Colon (tissue), 2 donors: Measurements from ENCODE around the gene VWA3B.
"Not testable (repeated sequence)": the region's sequence is repeated elsewhere in the genome, so short reads cannot be mapped to it uniquely, and the experiment has no call there.

Source experiments
- FAIRE-seq: peaks from 2 replicates; lab custom pipeline; 2012; peaks lifted over from hg19 to GRCh38; lab: Jason Lieb, UNC
- donor health status: control.
- donor health status: control.

Gene VWA3B

DNA sequence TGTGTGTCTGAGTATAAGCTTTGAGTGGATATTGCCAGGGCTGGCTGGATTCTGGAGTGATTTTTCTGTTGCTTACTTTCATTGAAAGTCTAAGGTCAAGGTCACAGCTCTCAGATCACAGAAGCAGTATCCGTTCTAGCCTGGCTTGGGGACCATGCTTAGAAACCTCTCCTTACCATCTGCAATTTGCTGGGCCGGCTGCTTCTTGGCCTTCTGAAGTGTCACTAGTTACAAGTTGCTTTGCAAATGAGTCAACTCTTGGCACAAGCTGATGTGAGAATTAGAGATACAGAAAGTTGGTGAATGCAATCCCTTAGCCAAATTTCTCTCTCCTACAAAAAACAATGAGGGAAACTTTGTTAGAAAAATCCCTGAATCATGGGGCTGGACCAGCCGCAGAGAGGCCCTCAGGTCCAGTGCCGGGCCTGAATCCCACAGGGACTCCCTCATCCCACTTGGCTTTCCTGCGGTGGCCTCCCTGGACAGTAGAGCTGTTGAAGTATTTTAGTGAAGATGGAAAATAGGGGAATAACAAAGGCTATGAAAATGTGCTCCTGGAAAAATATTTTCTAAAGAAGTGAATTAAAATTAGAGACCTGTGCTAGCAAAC lies 166.6 kb downstream of the VWA3B start:
- no peak for FAIRE-seq

DNA sequence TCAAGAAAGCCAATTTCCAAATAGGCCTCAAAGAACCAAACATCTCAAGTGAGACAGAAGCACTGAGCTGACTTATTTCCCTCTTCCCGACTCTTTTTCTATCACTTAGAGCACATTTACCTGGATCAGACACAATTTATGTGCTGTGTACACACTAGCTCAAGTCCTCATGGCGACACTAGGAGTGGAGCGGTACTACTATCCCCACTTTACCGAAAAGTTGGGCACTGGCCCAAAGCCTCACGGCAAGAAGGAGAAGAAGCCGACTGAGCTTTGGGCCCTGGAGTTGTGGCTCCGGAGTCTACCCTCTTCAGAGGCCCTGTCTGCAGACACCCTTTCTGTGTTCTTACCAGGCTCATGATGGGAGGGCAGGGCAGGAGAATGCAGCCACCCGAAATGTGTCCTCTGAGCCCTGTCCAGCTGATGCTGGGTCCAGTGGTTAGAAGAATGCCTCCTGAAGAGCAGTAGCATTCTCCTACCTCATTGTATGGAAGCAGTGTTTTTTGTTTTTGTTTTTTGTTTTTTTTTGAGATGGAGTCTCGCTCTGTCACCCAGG lies 167.6 kb downstream of the VWA3B start:
- FAIRE-seq: no peak

DNA sequence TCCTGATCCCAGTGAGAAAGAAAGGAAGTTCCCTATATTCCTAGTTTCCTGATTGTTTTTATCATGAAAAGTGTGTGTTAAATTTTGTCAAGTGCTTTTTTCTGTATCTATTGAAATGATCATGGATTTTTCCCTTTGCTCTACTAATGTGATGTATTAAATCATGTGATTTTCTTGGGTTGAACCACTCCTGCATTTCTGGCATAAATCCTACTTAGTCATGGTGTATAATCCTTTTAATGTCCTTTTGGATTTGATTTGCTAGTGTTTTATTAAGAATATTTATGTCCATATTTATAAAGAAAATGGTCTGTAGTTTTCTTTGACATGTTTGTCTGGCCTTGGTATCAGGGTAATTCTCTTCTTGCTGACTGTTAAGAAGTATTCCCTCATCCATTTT lies 171.9 kb downstream of the VWA3B start:
- FAIRE-seq: no peak

DNA sequence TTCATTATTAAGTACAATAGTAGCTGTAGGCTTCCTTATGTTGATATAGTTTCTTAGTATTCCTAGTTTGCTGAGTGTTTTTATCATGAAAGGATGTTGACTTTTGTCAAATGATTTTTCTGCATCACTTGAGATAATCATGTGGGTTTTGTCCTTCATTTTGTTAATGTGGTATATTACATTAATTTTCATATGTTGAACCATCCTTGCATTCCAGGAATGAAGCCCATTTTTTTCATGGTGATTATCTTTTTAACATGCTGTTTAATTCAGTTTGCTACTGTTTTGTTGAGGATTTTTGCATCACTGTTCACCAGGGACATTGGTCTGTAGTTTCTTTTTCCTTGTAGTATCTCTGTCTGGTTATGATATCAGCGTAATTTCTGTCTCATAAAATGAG lies 176.4 kb downstream of the VWA3B start:
- no peak for FAIRE-seq

DNA sequence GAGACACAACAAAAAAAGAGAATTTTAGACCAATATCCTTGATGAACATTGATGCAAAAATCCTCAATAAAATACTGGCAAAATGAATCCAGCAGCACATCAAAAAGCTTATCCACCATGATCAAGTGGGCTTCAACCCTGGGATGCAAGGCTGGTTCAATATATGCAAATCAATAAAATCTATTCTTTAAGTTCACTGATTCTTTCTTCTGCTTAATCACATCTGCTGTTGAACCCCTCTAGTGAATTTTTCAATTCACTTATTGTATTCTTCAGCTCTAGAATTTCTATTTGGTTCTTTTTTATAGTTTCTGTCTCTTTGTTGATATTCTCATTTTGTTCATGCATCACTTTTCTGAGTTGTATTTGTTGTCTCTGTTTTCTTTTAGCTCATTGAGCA lies 181.3 kb downstream of the VWA3B start:
- FAIRE-seq: not testable (repeated sequence)

DNA sequence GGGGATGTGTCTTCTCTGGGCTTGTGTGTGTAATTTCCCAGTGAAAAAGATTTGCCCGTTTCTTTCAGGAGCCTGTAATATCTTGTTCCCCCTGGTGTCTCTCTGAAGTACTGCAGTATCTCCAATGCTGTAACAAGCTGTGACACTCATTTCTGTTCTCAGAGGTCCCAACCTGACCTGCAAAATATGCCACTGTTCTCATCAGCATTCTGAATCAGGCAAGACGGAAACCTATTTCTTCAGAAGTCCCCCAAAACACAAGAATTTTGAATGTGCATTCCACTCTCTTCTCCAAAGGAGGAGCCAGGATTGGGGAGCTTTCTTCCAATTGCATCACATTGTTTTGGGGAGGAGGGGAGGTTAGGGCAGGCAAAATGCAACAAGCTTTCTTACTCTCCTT lies 182.3 kb downstream of the VWA3B start:
- no peak for FAIRE-seq

DNA sequence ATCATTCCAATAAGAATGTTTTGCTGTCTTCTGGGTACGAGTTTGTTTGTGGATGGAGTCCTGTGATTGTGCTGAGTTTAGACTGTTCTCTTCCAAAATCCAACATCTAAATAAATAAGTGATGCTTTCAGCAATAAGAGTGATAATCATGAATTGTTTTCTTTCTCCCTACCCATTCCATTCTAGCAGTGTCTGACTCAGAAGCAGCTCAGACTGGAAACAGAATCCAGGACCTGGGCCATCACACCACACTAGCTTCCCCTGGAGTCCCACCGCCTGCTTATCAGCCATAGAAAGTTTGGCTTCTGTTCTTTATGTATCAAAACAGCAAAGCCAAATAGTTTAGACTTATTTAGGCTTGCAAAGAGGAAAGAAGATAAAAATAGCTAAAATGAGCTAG lies 182.9 kb downstream of the VWA3B start:
- FAIRE-seq: no peak

DNA sequence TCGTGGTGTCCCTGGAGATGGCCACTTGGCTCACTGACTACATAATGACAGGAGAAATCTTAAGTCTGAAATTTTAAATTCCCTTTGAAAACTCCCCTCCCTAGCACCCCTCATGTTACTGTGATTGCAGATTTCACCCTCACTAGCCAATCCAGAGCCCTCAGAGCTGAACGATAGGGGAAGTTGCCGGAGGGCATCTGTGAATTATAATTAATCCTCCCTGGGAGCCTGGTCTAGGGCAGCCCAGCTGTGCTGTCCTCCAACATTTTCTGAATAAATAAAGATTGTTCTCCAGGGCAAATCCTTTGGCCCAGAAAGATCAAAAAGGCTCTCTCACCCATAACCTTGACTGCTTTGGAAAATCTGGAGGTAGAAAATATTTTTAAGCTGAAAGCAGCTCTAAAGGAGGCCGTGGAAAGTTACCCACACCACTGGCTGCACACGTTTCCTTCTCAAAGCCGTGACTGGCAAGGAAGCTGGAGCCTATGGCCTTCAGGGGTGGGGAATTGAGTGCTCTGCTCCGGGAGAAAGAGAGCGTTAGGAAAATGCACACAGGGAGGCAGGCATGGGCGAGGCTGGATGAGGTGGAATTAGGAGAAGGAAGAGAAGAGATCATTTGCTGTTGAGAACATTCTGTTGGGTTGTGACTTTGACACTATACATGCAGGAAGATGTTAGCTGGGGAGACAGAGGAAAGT lies 190.3 kb downstream of the VWA3B start:
- FAIRE-seq: no peak

DNA sequence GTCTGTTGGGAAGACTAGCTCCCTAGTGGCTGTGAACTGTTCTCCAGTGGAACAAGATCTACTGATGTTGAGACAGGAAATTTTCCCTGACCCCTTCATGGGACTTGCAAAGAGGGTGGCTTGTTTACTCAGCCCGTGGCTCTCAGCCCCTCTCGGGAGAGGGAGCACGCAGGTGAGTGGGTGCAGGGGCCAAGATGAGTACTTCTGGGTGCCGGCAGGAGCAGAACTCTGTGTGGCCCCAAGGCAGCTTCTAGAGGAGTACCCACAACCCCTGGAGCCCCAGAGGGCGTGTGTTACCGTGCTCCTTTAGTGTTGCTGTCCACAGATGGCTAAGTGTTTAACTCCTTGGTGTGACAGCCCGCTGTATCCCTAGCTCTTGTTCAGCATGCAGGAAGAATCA lies 191.1 kb downstream of the VWA3B start:
- FAIRE-seq: no peak

DNA sequence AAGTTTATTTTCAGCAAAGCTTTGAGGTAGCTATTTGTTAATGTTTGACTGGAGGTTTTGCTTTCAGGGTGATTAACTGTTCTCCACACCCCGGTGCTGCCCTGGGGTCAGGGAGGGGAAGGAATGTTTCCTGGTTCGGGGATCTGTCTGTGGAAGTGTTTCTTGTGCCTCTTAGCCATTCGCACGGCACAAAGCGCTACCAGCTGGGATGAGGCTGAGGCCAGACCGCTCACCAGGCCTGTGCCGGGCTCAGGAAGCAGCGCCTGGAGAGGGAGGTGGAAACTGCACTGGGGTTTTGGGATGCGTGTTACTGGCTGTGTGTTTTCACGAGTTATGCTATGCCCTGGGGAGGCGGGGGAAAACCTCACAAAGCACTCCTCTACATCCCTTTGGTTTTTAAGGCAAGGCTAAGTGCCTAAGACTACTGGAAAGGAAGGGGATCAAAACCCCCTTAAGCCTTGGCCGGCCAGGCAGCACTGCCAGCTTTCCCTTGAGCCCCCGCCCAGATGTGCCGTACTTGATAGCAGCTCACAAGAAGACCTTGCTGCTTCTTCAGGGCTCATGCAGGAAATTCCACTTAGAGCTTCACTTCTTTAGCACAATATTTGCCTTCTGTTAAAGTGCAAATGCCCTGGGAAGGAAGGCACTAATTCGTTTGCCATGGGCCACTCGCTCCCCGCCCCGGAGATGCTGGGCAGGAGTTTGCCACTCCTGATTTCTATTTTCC lies 193.6 kb downstream of the VWA3B start:
- FAIRE-seq: no peak

DNA sequence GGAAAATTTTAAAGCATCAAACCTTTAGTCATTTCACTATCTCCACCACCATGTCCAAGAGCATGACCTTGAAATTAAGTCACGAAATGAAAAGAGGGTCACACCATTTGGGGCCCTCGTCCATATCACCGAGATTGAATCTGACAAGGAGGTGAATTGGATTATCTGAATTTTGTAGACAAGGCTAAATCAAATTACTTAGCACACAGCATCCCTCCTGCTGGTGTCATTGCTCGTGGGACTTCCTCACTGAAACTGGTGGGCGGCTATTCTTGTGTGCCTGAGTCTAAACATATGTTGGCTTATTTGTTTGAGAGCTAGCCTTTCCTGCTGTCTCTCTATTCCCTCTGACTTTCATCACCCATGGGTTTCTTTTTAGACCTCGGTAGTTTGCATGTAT lies 194.6 kb downstream of the VWA3B start:
- FAIRE-seq: no peak

DNA sequence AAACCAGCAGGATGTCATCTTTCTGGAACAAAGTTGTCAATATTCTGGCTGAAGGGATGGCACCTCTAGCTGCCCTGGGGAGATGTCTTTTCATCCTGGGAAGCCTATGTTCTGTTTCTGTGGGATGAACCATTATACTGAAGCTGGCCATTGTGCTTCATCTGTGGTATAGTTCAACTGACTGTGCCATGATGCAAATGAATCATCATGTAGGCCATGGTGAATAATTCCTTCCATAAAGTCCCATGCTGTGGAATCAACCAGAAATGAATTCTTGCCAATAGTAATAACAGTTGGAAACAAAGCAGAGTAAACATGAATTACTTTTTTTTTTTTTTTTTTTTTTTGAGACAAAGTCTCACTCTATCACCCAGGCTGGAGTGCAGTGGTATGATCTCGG lies 195.1 kb downstream of the VWA3B start:
- FAIRE-seq: no peak

DNA sequence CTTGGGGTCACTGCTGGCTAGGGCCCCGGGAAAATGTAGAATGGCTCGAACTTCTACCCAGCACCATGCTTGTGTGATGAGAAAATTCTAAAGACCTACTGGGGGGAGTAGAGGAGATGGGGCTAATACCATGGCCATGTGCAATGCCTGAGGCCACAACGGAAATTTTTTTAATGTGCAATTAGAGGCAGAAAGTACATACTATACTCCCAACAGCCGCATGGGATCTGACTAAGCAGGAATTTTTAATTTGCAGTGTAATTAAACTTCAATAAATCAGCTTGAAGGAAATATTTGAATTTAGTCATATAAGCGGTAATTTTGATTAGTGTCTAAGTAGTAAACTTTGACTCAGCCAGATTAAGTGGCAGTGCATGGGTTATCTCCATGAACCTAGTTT lies 206.1 kb downstream of the VWA3B start:
- no peak for FAIRE-seq

DNA sequence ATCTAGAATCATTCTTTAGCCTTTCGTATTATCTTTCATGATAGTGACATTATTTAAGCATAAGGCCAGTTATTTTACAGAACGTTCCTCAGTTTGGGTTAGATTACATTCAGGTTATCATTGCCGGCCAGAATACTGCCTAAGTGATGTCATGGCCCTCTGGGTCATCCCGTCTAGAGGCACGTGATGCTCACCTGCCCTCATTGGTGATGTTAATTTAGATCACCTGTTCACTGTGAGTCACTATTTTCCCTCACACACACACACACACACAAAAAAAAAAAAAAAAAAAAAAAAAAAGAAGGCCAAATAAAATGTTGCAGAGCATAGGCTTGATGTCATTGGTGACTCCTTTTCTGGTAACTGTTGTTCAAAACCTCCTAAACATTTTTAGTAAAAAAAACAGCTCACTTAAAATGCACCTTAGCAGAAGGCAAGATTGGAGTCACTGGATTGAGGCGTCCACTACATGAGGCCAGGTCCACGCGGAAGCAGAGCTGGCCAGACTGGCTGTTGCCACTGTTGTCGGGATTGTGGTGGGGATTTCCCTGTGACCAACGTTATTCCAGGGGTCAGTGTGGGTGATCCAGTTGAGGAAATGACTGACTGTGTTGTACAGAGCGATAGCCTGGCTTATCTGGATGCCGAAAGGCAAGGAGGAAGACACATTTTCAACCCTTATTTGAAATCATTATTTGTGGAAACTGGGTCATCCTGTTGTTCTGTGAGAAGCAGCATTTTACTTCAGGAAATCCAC lies 207.1 kb downstream of the VWA3B start:
- no peak for FAIRE-seq

DNA sequence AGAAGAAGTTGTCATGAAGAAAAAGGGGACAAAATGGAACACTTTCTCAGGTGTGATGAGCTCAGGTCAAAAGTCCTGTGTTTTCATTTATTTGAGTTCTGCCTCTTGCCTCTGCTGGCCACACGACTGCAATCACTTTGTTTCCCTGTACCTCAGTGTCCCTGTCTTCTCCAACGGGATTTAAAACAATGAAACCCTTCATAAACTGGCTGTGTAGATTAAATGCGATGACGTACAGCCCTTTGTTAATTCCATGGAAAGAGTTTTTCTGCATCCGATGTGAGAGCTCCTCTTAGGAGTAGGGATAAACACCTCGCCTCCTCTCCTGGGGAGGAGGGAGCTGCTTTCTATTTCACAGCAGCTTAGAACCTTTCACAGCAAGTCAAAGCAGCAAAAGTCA lies 207.7 kb downstream of the VWA3B start:
- no peak for FAIRE-seq

DNA sequence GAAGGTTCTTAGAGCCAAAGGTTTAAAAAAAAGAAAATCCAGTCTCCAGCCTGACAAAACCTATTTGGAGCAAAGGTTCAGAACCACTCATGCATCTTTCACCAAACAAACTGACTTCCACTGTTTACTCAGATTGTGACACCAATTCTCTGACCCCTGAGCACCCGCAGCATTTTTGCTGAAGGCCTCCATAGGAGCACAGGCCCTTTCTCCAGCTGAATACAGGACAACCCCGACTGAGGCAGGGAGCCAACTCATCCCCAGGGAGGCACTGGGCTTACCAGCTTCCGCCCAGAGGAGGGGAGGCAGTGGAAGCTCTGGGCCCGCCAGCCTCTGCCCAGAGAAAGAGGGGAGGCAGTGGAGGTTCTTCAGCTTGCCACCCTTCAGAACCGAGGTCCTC lies 208.3 kb downstream of the VWA3B start:
- FAIRE-seq: no peak

DNA sequence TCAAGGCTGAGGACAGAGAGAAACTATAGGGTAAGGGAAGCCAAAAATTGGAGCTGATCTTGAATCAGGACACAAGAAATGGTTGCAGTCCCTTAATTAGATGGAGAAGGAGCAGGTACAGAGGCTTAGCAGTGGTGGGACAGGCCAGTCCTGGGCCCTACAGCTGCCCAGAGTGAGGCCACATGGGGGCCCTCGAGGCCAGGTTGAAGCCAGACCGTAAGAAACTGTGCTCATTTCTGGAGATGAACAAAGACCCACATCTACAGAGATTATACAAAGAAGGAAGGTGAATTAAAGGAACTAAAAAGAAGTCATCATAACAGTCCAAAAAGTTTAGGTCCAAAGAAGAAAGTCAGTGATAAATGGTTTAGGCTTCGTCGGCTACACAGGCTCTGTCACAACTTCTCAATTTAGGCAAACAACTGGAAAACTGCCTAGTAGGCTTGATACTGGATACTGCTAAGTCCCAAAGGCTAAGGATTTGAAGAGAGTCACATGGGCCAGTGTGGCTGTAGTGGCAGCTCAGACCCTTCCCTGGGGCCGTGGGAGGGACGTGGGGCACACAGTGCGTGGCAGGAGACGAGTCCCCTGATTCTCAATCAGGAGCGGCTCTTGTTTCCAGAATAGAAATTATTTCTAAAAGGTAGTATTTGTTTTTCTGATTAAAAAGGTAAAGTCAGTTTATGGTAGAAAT lies 208.9 kb downstream of the VWA3B start:
- no peak for FAIRE-seq

DNA sequence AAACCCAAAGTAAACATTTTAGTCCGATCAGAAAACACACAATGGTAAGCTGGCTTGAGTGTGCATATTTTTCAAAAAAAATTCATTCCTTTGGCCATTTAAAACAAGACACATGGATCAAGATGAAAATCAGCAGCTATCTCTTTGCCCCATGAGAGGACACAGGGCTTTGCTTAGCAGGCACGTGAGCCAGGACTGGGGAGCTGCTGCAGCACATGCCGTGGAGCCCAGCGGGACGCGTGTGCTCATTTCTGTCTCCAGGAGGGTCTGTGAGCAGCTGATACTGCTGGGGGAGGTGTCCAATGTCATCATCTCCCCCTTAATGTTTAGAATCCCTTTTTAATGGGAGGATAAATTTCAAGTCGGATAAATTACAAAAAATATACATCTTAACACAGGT lies 209.5 kb downstream of the VWA3B start:
- no peak for FAIRE-seq

DNA sequence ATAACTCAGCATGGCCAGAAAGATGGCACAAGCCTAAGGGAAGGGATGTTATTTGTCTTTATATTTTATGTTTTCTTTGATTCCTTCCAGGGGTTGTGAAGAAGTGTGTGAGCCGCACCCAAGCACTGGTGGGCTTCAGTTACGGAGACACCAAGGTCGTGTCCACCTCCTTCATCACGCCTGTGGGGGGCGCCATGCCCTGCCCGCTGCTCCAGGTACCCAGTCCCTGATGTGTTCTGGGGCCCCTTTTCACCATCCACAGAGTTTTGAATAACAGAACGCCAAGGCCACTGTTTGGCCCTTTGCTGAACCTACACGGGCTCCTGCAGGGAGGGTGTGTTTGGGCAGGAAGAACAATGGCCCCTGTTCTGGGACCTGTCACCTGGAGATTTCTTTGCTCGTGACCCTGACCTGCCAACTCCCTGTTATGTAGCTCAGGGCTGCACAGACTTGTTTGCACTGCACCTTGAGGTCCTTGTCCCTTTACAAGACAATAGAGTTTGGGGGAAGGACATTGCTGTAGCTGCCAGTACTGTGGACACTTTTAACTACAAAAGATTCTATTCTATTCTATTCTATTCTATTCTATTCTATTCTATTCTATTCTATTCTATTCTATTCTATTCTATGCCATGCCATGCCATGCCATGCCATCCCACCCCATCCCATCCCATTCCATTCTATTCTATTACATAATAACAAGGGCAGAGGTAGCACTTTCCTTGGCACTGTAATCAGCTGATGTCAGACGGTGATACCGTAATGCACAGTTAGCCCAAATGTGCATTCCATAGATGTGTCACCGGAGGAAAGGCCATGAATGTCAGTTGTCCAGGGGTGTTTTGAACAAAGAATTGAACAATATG lies 211.1 kb downstream of the VWA3B start:
- no peak for FAIRE-seq

DNA sequence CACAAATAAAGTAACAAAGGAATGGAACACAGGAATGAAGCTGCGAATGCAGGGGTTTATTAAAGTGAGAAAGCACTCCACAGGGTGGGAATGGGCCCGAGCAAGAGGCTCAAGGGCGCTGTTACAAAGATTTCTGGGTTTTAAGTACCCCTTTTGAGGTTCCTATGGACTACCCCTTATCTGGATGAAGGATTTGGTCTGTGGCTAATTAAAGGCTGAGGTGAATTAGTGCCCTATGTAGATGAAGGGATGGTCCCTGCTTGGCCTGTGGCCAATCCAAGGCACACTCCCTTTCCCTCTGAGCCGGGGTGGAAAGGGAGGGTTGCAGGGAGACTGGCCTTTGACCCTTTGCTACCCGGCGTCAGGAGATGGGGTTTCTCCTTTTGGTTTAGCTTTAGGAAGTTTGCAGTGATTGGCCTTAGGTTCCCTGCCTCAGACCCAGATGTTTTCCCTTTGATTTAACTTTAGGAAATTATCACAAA lies 211.8 kb downstream of the VWA3B start:
- no peak for FAIRE-seq
